ENCODE data around the gene USP43.

DNA sequence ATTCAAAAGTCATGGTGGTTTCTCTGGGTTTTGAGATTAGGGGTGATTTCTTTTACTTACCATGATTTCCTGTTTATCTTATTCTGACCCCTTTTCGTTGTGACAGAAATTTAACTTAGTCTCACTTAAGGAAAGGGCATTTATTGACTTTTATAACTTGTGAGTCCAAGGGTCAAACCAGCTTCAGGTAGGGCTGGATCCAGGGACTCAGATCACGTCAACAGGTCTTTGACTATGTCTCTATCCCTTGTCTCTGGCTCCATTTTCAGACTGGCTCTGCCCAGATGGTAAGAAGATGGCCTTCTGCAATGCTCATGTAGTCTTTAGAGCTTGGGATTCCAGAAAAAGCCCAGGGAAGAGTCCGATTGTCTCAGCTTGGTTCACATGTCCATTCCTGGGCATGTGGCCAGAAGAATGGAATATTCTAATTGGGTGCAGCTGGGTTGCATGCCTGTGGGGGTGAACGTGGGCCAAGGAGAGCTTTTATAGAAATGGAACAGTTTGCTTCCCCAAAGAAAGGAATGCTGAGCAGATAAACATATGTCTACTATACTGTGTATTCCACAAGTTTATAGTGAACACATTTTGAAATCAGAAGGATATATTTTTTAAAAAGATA is 13.4 kb downstream of the USP43 start:
- TF ChIP-seq, protein P1, sequence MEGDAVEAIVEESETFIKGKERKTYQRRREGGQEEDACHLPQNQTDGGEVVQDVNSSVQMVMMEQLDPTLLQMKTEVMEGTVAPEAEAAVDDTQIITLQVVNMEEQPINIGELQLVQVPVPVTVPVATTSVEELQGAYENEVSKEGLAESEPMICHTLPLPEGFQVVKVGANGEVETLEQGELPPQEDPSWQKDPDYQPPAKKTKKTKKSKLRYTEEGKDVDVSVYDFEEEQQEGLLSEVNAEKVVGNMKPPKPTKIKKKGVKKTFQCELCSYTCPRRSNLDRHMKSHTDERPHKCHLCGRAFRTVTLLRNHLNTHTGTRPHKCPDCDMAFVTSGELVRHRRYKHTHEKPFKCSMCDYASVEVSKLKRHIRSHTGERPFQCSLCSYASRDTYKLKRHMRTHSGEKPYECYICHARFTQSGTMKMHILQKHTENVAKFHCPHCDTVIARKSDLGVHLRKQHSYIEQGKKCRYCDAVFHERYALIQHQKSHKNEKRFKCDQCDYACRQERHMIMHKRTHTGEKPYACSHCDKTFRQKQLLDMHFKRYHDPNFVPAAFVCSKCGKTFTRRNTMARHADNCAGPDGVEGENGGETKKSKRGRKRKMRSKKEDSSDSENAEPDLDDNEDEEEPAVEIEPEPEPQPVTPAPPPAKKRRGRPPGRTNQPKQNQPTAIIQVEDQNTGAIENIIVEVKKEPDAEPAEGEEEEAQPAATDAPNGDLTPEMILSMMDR (IDR thresholded peaks at IDR 0.05 in 8 of 11, conservative IDR thresholded peaks at IDR 0.05 in 3 of 11): no peak
- TF ChIP-seq POLR2A (IDR thresholded peaks at IDR 0.05) (no peak), POLR2AphosphoS5 (IDR thresholded peaks at IDR 0.05) (no peak)

All from spleen (tissue), 7 donors.